Astrocyte (in vitro differentiated cells and primary cell): ENCODE measurements around the gene VIPR2.
"Not testable (repeated sequence)": the region's sequence is repeated elsewhere in the genome, so short reads cannot be mapped to it uniquely, and the experiment has no call there.

ENCODE experiments used
- CTCF ChIP-seq: IDR thresholded peaks from 2 replicates; pipeline ENCODE4 v1.5.1; 2011; ENCODE audit warnings: low read depth, mild to moderate bottlenecking, inconsistent platforms, low read length, moderate library complexity; ENCODE audit not compliant: insufficient read depth
- EZH2 ChIP-seq: IDR thresholded peaks from 2 replicates; pipeline ENCODE4 v1.6.1; 2012; ENCODE audit warnings: mild to moderate bottlenecking, low read length, inconsistent platforms; ENCODE audit not compliant: insufficient read depth

GRCh38 chr7:159082075-159082474 lies 62.6 kb downstream of the VIPR2 start:
- not testable (repeated sequence) for TF ChIP-seq CTCF, EZH2
